Esophagus squamous epithelium (tissue), 4 donors: ENCODE measurements around the gene PITPNM2.

Experiments
- POLR2A ChIP-seq, 4 donors: fragments of 450-650 bp; IDR thresholded peaks; one replicate each; pipeline ENCODE4 v1.6.1; 2017; ENCODE audit warnings: antibody characterized with exemption in 4 of 4, mild to moderate bottlenecking in 4 of 4, moderate library complexity in 3 of 4
- TF ChIP-seq, protein P1 (sequence below), 6 experiments: fragments of 450-650 bp in 4 of 6; fragments of 200-600 bp in 2 of 6; sonication (generic) in 2 of 6; IDR thresholded peaks; one replicate each; pipeline ENCODE4 v1.5.1; 2016 to 2019; ENCODE audit warnings: antibody characterized with exemption in 6 of 6, mild to moderate bottlenecking in 4 of 6, moderate library complexity in 4 of 6

GRCh38 chr12:123102366-123102765 is 48.5 kb downstream of the PITPNM2 start:
- TF ChIP-seq POLR2A (IDR thresholded peaks at IDR 0.05): no peak
- TF ChIP-seq, protein P1, sequence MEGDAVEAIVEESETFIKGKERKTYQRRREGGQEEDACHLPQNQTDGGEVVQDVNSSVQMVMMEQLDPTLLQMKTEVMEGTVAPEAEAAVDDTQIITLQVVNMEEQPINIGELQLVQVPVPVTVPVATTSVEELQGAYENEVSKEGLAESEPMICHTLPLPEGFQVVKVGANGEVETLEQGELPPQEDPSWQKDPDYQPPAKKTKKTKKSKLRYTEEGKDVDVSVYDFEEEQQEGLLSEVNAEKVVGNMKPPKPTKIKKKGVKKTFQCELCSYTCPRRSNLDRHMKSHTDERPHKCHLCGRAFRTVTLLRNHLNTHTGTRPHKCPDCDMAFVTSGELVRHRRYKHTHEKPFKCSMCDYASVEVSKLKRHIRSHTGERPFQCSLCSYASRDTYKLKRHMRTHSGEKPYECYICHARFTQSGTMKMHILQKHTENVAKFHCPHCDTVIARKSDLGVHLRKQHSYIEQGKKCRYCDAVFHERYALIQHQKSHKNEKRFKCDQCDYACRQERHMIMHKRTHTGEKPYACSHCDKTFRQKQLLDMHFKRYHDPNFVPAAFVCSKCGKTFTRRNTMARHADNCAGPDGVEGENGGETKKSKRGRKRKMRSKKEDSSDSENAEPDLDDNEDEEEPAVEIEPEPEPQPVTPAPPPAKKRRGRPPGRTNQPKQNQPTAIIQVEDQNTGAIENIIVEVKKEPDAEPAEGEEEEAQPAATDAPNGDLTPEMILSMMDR (IDR thresholded peaks at IDR 0.05): no peak
